ENCODE measurements around the gene NUP188. TPM values are rescaled to one million over a fixed set of nuclear protein-coding genes. Genes with fewer than 3 reads are reported as not detected.
A peak's percentile ranks its signal among the peaks of the same experiment; 100 is the strongest.

NUP188 gene
- total RNA-seq, 2 donors from 2014 or later: 34.6 to 88.6 TPM

- 65% methylated on average over 18 of the region's 18 CpGs for WGBS
- TF ChIP-seq POLR2AphosphoS5 (IDR thresholded peaks at IDR 0.05) (no peak), CTCF (IDR thresholded peaks at IDR 0.05) (no peak), POLR2A (IDR thresholded peaks at IDR 0.05) (no peak)
- H3K4me1 ChIP-seq (replicated peaks): peaks cover 46% of the 10 kb centered on the region
- no peaks in the 10 kb centered on the region for H3K27me3 ChIP-seq (replicated peaks; ENCODE audit: insufficient read depth)
- no peaks in the 10 kb centered on the region for H3K9me3 ChIP-seq
- peak overlapping the region; percentile 87 to 90 for H3K27ac ChIP-seq
- no peaks in the 10 kb centered on the region for H3K36me3 ChIP-seq
- no peak overlapping the region for H3K4me3 ChIP-seq
- intact Hi-C loops (cut with DNase I): no loop called here
- DNase-seq (ENCODE audit: low spot score): peak; percentile 42
Measured at GRCh38 chr9:128916204-128916603, 31.3 kb upstream of the NUP188 start.

GRCh38 chr9:128916745-128917144 is 30.8 kb upstream of the NUP188 start:
- Histone ChIP-seq H3K27ac (peak overlapping the region; percentile 87 to 90), H3K36me3 (no peaks in the 10 kb centered on the region), H3K27me3 (replicated peaks; ENCODE audit: insufficient read depth) (no peaks in the 10 kb centered on the region), H3K9me3 (no peaks in the 10 kb centered on the region), H3K4me1 (replicated peaks) (peaks cover 45% of the 10 kb centered on the region), H3K4me3 (no peak overlapping the region)
- TF ChIP-seq POLR2A (IDR thresholded peaks at IDR 0.05): no peak
- no peak for TF ChIP-seq CTCF (IDR thresholded peaks at IDR 0.05)
- TF ChIP-seq POLR2AphosphoS5 (IDR thresholded peaks at IDR 0.05): no peak
- 73% methylated on average over 11 of the region's 11 CpGs for WGBS
- intact Hi-C loops (cut with DNase I): no loop called here
- no peak for DNase-seq (ENCODE audit: low spot score)

- 40% methylated on average over 26 of the region's 26 CpGs for WGBS
Measured at GRCh38 chr9:128917151-128917849, 30.2 kb upstream of the NUP188 start.

GRCh38 chr9:128918921-128919320 is 28.6 kb upstream of the NUP188 start:
- peaks cover 32% of the 10 kb centered on the region for H3K4me1 ChIP-seq (replicated peaks)

More at GRCh38 chr9:128917151-128917849, 30.2 kb upstream of the NUP188 start:
- Histone ChIP-seq H3K4me3 (no peak overlapping the region), H3K9me3 (no peaks in the 10 kb centered on the region), H3K36me3 (no peaks in the 10 kb centered on the region), H3K27me3 (replicated peaks; ENCODE audit: insufficient read depth) (no peaks in the 10 kb centered on the region), H3K27ac (peak overlapping the region; percentile 87 to 90), H3K4me1 (replicated peaks) (peaks cover 41% of the 10 kb centered on the region)
- intact Hi-C loops (cut with DNase I): no loop called here
- peak; percentile 89 for DNase-seq (ENCODE audit: low spot score)
- no peak for TF ChIP-seq CTCF (IDR thresholded peaks at IDR 0.05)
- TF ChIP-seq POLR2A (IDR thresholded peaks at IDR 0.05): peak; percentile 34
- TF ChIP-seq POLR2AphosphoS5 (IDR thresholded peaks at IDR 0.05): peak; percentile 95

GRCh38 chr9:128919402-128920089 is 28.0 kb upstream of the NUP188 start:
- Histone ChIP-seq H3K4me1 (replicated peaks) (peaks cover 32% of the 10 kb centered on the region), H3K27ac (peak overlapping the region; percentile 87 to 97), H3K4me3 (no peak overlapping the region), H3K9me3 (no peaks in the 10 kb centered on the region), H3K36me3 (no peaks in the 10 kb centered on the region), H3K27me3 (replicated peaks; ENCODE audit: insufficient read depth) (no peaks in the 10 kb centered on the region)
- 83% methylated on average over 14 of the region's 14 CpGs for WGBS
- intact Hi-C loops (cut with DNase I): loop anchor here (5.0 to 10.0 kb wide), 2 partner anchors 37 to 1405 kb away; partner anchors contain the start of genes KYAT1 and LRRC8A
- DNase-seq (ENCODE audit: low spot score): no peak
- no peak for TF ChIP-seq POLR2A (IDR thresholded peaks at IDR 0.05)

More at GRCh38 chr9:128918921-128919320, 28.6 kb upstream of the NUP188 start:
- TF ChIP-seq POLR2AphosphoS5 (IDR thresholded peaks at IDR 0.05): no peak
- no peaks in the 10 kb centered on the region for H3K9me3 ChIP-seq
- intact Hi-C loops (cut with DNase I): no loop called here
- no peak for DNase-seq (ENCODE audit: low spot score)
- H3K27ac ChIP-seq: peak overlapping the region; percentile 87 to 97
- H3K36me3 ChIP-seq: no peaks in the 10 kb centered on the region
- H3K27me3 ChIP-seq (replicated peaks; ENCODE audit: insufficient read depth): no peaks in the 10 kb centered on the region
- H3K4me3 ChIP-seq: no peak overlapping the region
- 59% methylated on average over 2 of the region's 2 CpGs for WGBS
